Muscle of leg (tissue), 16 donors: ENCODE results near the gene FFAR2. TPM values are rescaled to one million over a fixed set of nuclear protein-coding genes. Genes with fewer than 3 reads are reported as not detected.
"Not testable (repeated sequence)": the region's sequence is repeated elsewhere in the genome, so short reads cannot be mapped to it uniquely, and the experiment has no call there.

Experiments
- DNase-seq: peaks from one replicate; pipeline ENCODE4 v3.0.0; 2013
- H3K27ac ChIP-seq: one replicate; pipeline ENCODE4 v1.5.1; 2013; ENCODE audit warnings: mild to moderate bottlenecking, low read length, control low read depth
- H3K27me3 ChIP-seq: one replicate; pipeline ENCODE4 v1.6.1; 2013; ENCODE audit warnings: low read length; ENCODE audit not compliant: control insufficient read depth, insufficient read depth
- H3K36me3 ChIP-seq: one replicate; pipeline ENCODE4 v1.6.1; 2013; ENCODE audit warnings: low read length; ENCODE audit not compliant: control insufficient read depth, insufficient read depth
- H3K4me1 ChIP-seq: one replicate; pipeline ENCODE4 v1.6.1; 2013; ENCODE audit warnings: low read length; ENCODE audit not compliant: control insufficient read depth, insufficient read depth
- H3K4me3 ChIP-seq: one replicate; pipeline ENCODE4 v1.5.1; 2013; ENCODE audit warnings: low read length, control low read depth
- H3K9me3 ChIP-seq: replicated peaks from 2 replicates; pipeline ENCODE4 v1.6.1; 2013; ENCODE audit warnings: low read depth, low read length; ENCODE audit not compliant: control insufficient read depth
- WGBS: methylation state at CpG from one replicate; pipeline ENCODE4 v1.1.5; 2013; ENCODE audit warnings: missing lambda C conversion rate; ENCODE audit not compliant: insufficient coverage; 5-methylcytosine and 5-hydroxymethylcytosine counted together
- long read RNA-seq, 11 donors: transcript quantifications; one replicate each; lab custom pipeline, GENCODE V29; 2026
- polyA plus RNA-seq, 8 donors: library from polyadenylated mRNA; unstranded; fragments of 120-200 nt; gene quantifications; one replicate each; pipeline versions ENCODE4 v1.2.1 to v1.2.3, GENCODE V29; 2013; ENCODE audit warnings: inconsistent platforms in 1 of 8, low replicate concordance in 1 of 8; ENCODE audit not compliant: insufficient read length in 8 of 8, insufficient read depth in 1 of 8
- total RNA-seq: library from RNA; stranded (reverse); fragments of 120-200 nt; gene quantifications from one replicate; pipeline ENCODE4 v1.2.4, GENCODE V29; 2013

The FFAR2 gene
- total RNA-seq (0.22 TPM), polyA plus RNA-seq (under 1 TPM in 7 of 8 donors, not detected in 1; 0.10 to 0.73 (median 0.23) TPM)
- long read RNA-seq, donor 1 = 0 reads
- long read RNA-seq, donor 2 = 0 reads
- long read RNA-seq, donor 3 = 0 reads
- long read RNA-seq, donor 4, partial matches to known transcripts = 0 of 1 reads
- long read RNA-seq, donor 4, other reads (novel, unspliced or antisense) = 0 of 1 reads
- long read RNA-seq, donor 5, partial matches to known transcripts = 0 of 1 reads
- long read RNA-seq, donor 5, other reads (novel, unspliced or antisense) = 0 of 1 reads
- long read RNA-seq, donor 6 = 0 reads
- long read RNA-seq, donor 7 = 0 reads
- long read RNA-seq, donor 8, partial matches to known transcripts = 0 of 1 reads
- long read RNA-seq, donor 8, other reads (novel, unspliced or antisense) = 0 of 1 reads
- long read RNA-seq, donor 9 = 0 reads
- long read RNA-seq, donor 10 = 0 reads
- long read RNA-seq, donor 11 = 0 reads

DNA sequence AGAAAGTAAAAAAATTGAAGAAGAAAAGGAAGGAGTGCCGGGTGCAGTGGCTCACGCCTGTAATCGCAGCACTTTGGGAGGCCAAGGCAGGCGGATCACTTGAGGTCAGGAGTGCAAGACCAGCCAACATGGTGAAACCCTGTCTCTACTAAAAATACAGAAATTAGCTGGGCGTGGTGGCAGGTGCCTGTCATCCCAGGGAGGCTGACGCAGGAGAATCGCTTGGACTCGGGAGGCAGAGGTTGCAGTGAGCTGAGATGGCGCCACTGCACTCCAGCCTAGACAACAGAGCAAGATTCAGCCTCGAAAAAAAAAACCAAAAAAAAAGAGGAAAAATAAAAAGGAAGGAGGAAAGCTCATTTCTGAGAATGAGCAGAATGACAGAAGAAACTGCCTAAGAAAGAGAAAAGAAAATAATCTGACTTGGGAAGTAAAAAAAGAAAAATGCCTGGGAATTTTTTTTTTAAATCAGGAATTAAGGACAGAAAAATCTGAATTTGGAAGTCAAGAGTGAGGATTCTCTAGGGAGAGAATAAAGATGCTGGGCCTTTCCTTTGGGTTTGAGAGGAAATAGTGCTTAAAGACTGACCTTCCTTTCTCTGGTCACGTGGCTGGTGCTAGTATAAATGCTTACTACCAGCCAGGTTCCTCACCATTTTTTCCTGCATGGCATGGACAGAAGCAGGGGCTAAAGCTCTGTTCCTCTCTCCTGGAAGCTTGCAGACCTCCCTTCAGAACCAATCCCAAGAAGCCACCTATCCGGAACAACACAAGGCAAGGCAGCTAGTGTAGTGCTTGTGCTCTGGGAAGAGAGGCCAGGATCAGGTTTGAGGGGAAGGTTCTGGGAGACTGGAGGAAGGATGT is at the start of gene FFAR2:
Gene FFAR2 (plus strand): TSS at position 652 of the 864 bp plus-strand sequence. CDS start 1,458 bp downstream, outside the sequence.
- no peak for DNase-seq
- 93% methylated on average over 6 of the region's 12 CpGs for WGBS
- H3K9me3 ChIP-seq = no peaks in the 10 kb centered on the region
- H3K4me3 ChIP-seq = no peak within 1 kb of the TSS
- H3K27me3 ChIP-seq = no peaks in the 10 kb centered on the region
- peaks cover 15% of the 10 kb centered on the region for H3K4me1 ChIP-seq
- no peaks in the 10 kb centered on the region for H3K36me3 ChIP-seq
- no peak within 1 kb of the TSS for H3K27ac ChIP-seq

DNA sequence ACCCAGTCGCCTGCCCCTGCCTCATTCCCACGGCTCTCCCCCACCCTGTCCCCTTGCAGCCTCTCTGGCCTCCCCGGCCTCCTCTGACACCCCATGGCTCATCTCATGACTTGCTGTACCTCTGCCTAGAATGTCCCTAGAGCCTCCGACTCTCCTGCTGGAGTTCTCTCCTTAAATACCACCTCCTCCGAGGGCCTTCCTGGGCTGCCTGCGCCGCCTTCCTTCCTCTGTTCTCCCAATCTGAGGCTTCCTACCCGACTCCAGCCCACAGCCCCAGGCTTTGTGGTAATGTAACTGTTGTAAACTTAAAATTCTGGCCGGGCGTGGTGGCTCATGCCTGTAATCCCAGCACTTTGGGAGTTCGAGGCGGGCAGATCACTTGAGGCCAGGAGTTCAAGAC is 49.5 kb upstream of the FFAR2 start:
- 86% methylated on average over 6 of the region's 12 CpGs for WGBS
- Histone ChIP-seq H3K27me3 (no peaks in the 10 kb centered on the region), H3K27ac (no peak overlapping the region), H3K4me1 (no peaks in the 10 kb centered on the region), H3K4me3 (no peak overlapping the region), H3K9me3 (no peaks in the 10 kb centered on the region), H3K36me3 (no peaks in the 10 kb centered on the region)
- DNase-seq = no peak

GRCh38 chr19:35399231-35399630 is 48.8 kb upstream of the FFAR2 start:
- no peaks in the 10 kb centered on the region for H3K4me1 ChIP-seq
- DNase-seq = no peak
- no peaks in the 10 kb centered on the region for H3K27me3 ChIP-seq
- no peaks in the 10 kb centered on the region for H3K9me3 ChIP-seq
- 100% methylated on average over 2 of the region's 4 CpGs for WGBS
- H3K36me3 ChIP-seq = no peaks in the 10 kb centered on the region
- no peak overlapping the region for H3K27ac ChIP-seq
- no peak overlapping the region for H3K4me3 ChIP-seq

- H3K27me3 ChIP-seq = no peaks in the 10 kb centered on the region
- no peaks in the 10 kb centered on the region for H3K36me3 ChIP-seq
- H3K9me3 ChIP-seq = no peaks in the 10 kb centered on the region
- H3K4me3 ChIP-seq = no peak overlapping the region
- no peak overlapping the region for H3K27ac ChIP-seq
- no peaks in the 10 kb centered on the region for H3K4me1 ChIP-seq
- WGBS = 48% methylated on average over 5 of the region's 10 CpGs
- no peak for DNase-seq
These were observed 47.9 kb upstream of the FFAR2 start for GRCh38 chr19:35399948-35400772.

DNA sequence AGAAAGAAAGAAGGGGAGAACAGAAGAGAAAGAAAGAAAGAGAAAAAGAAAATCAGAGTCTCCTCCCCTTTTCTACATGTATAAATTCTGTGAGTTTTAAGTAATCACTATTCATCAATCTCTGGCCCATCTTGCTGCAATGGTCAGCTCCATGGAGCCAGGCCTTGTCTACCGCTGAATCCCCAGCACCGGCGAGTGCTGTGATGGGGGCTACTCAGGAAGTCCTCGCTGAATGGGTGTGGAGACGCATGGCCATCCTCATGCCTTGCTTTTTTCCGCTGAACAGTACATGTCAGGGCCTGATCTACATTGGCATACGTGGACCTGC is 47.3 kb upstream of the FFAR2 start:
- no peaks in the 10 kb centered on the region for H3K36me3 ChIP-seq
- no peak overlapping the region for H3K4me3 ChIP-seq
- no peaks in the 10 kb centered on the region for H3K4me1 ChIP-seq
- DNase-seq = no peak
- WGBS = 95% methylated on average over 5 of the region's 7 CpGs
- no peak overlapping the region for H3K27ac ChIP-seq
- H3K27me3 ChIP-seq = no peaks in the 10 kb centered on the region
- H3K9me3 ChIP-seq = no peaks in the 10 kb centered on the region

- not testable (repeated sequence) for H3K4me3 ChIP-seq, H3K27me3 ChIP-seq, H3K4me1 ChIP-seq, DNase-seq, H3K27ac ChIP-seq, H3K36me3 ChIP-seq, H3K9me3 ChIP-seq
- WGBS = 83% methylated on average over 7 of the region's 9 CpGs
These were observed 46.6 kb upstream of the FFAR2 start for GRCh38 chr19:35401416-35401815.

DNA sequence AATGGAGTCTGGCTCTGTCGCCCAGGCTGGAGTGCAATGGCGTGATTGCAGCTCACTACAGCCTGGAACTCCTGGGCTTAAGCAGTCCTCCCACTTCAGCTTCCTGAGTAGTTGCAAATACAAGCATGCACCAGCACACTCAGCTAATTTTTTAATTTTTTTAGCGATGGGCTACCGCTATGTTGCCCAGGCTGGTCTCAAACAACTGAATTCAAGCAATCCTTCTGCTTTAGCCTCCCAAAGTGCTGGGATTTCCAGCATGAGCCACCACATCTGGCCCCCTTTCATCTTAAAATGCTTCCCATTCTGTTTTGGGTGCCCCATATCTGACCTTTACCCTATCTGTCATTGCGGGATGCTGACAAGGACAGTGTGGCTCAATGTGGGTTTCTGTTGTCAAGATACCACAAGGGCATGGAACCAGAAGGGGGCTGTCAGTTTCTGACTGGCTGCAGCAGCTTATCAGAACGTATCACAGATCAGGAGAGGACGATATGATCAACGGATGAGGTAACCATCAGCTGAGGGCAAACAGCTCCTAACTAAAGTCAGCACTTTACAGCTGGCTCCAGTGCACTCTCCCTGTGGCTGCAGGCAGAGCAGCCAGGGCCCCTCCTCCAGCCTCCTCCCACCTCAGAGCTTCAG is 44.8 kb upstream of the FFAR2 start:
- Histone ChIP-seq H3K4me1 (no peaks in the 10 kb centered on the region), H3K27ac (no peak overlapping the region), H3K36me3 (no peaks in the 10 kb centered on the region), H3K9me3 (no peaks in the 10 kb centered on the region), H3K27me3 (no peaks in the 10 kb centered on the region), H3K4me3 (no peak overlapping the region)
- 80% methylated on average over 7 of the region's 8 CpGs for WGBS
- DNase-seq = no peak

- H3K36me3 ChIP-seq = no peaks in the 10 kb centered on the region
- no peaks in the 10 kb centered on the region for H3K4me1 ChIP-seq
- no peaks in the 10 kb centered on the region for H3K27me3 ChIP-seq
- H3K9me3 ChIP-seq = no peaks in the 10 kb centered on the region
- 70% methylated on average over 6 of the region's 11 CpGs for WGBS
- DNase-seq = peak; percentile 53
- H3K27ac ChIP-seq = no peak overlapping the region
- H3K4me3 ChIP-seq = no peak overlapping the region
These were observed 43.0 kb upstream of the FFAR2 start for GRCh38 chr19:35404879-35405622.

- Histone ChIP-seq H3K27ac (no peak overlapping the region), H3K4me1 (no peaks in the 10 kb centered on the region), H3K27me3 (no peaks in the 10 kb centered on the region), H3K4me3 (no peak overlapping the region), H3K9me3 (no peaks in the 10 kb centered on the region), H3K36me3 (no peaks in the 10 kb centered on the region)
- 60% methylated on average over 5 of the region's 6 CpGs for WGBS
- no peak for DNase-seq
These were observed 40.4 kb upstream of the FFAR2 start for GRCh38 chr19:35407619-35408018.
